GM18907 (cell line): Measurements from ENCODE around the gene PHACTR3.

Experiments used
- ATAC-seq: cut with Tn5 transposase; IDR thresholded peaks from one replicate; pipeline ENCODE4 v1.9.1; 2021; ENCODE audit warnings: mild to moderate bottlenecking, moderate library complexity; ENCODE audit not compliant: unreplicated experiment

Gene PHACTR3

GRCh38 chr20:59823030-59823423 lies 218.7 kb downstream of the PHACTR3 start:
- ATAC-seq = no peak

GRCh38 chr20:59823491-59824259 lies 219.3 kb downstream of the PHACTR3 start:
- no peak for ATAC-seq

GRCh38 chr20:59824711-59825562 lies 220.6 kb downstream of the PHACTR3 start:
- no peak for ATAC-seq

- ATAC-seq = no peak
These were observed 221.2 kb downstream of the PHACTR3 start for GRCh38 chr20:59825563-59825920.

- no peak for ATAC-seq
These were observed 221.8 kb downstream of the PHACTR3 start for GRCh38 chr20:59825944-59826759.

- ATAC-seq = no peak
These were observed 223.1 kb downstream of the PHACTR3 start for GRCh38 chr20:59827138-59828056.

- ATAC-seq = no peak
These were observed 224.0 kb downstream of the PHACTR3 start for GRCh38 chr20:59828125-59829053.

- ATAC-seq = no peak
These were observed 224.9 kb downstream of the PHACTR3 start for GRCh38 chr20:59829054-59829785.

GRCh38 chr20:59829786-59830664 lies 225.7 kb downstream of the PHACTR3 start:
- ATAC-seq = no peak

- ATAC-seq = no peak
These were observed 226.3 kb downstream of the PHACTR3 start for GRCh38 chr20:59830665-59831023.

GRCh38 chr20:59831024-59831915 lies 226.9 kb downstream of the PHACTR3 start:
- no peak for ATAC-seq

GRCh38 chr20:59831916-59832270 lies 227.6 kb downstream of the PHACTR3 start:
- no peak for ATAC-seq

GRCh38 chr20:59832406-59833363 lies 228.3 kb downstream of the PHACTR3 start:
- ATAC-seq = no peak

- ATAC-seq = no peak
These were observed 230.7 kb downstream of the PHACTR3 start for GRCh38 chr20:59835057-59835447.
